ENCODE results near the gene PLAU. TPM values are rescaled to one million over a fixed set of nuclear protein-coding genes. Genes with fewer than 3 reads are reported as not detected.

Gene PLAU
- total and polyA plus RNA-seq, 10 of the 15 experiments (the other 5 are each of a cell fraction or from before 2014, with no cell fraction given), result 2.5 to 20.9 (median 11.5) TPM

GRCh38 chr10:73914036-73914435 lies 3.1 kb downstream of the PLAU start (continued):
- no peak for TF ChIP-seq NFXL1 (IDR thresholded peaks at IDR 0.05; ENCODE audit: borderline replicate concordance)
- TF ChIP-seq CBX5 (IDR thresholded peaks at IDR 0.05; ENCODE audit: low read depth), result no peak
- TF ChIP-seq JUNB (IDR thresholded peaks at IDR 0.05), result no peak
- TF ChIP-seq SMC3 (IDR thresholded peaks at IDR 0.05; ENCODE audit: borderline replicate concordance, low read length), result no peak
- no peak for TF ChIP-seq NFIC (IDR thresholded peaks at IDR 0.05; ENCODE audit: low read depth, low read length)
- TF ChIP-seq BMI1 (IDR thresholded peaks at IDR 0.05; ENCODE audit: borderline replicate concordance), result no peak
- TF ChIP-seq SMARCA5 (IDR thresholded peaks at IDR 0.05), result no peak
- TF ChIP-seq PML (IDR thresholded peaks at IDR 0.05; ENCODE audit: low read length), result no peak
- no peak for TF ChIP-seq KAT2A (conservative IDR thresholded peaks at IDR 0.05; ENCODE audit: control insufficient read depth, low read depth, low read length)

- Histone ChIP-seq H3K36me3 (ENCODE audit: control insufficient read depth in 2 of 2, insufficient read depth in 2 of 2, low read length in 1 of 2) (no peaks in the 10 kb centered on the region), H3K27ac (ENCODE audit: control insufficient read depth, insufficient read depth) (no peak overlapping the region), H3K79me2 (ENCODE audit: control insufficient read depth, insufficient read depth, low read length) (no peaks in the 10 kb centered on the region), H3K4me3 (no peak overlapping the region), H3K4me1 (ENCODE audit: control insufficient read depth, insufficient read depth, low read length) (peaks cover 6% of the 10 kb centered on the region), H3K4me2 (ENCODE audit: control insufficient read depth, insufficient read depth) (no peak overlapping the region), H3K9ac (ENCODE audit: control insufficient read depth, insufficient read depth, low read length) (no peak overlapping the region), H3K27me3 (replicated peaks in 1 of 2; ENCODE audit: control insufficient read depth in 2 of 2, insufficient read depth in 2 of 2, low read length in 1 of 2) (peaks cover 0 to 7% of the 10 kb centered on the region in 2 experiments; a peak in 3 of 4 replicates), H4K20me1 (ENCODE audit: control insufficient read depth, insufficient read depth) (no peaks in the 10 kb centered on the region), H3K9me3 (replicated peaks; ENCODE audit: control insufficient read depth, insufficient read depth, low read length) (peaks cover 15% of the 10 kb centered on the region), H2AFZ (ENCODE audit: control insufficient read depth, low read depth, low read length) (no peak overlapping the region)
- ChIA-PET RAD21 (ENCODE audit: unreplicated experiment) (no interaction called here), CTCF (interaction anchor here (0.6 to 2.7 kb wide), 3 partner anchors 25 to 106 kb away, joined by 3 to 12 read pairs (median 3); no protein-coding TSS in a partner anchor), POLR2A (no interaction called here), SMC1A (ENCODE audit: uncharacterized antibody, unreplicated experiment) (interaction anchor here (1.1 to 34.4 kb wide), 5 partner anchors 12 to 188 kb away, joined by 3 to 1048 read pairs (median 15); no protein-coding TSS in a partner anchor)
- in situ Hi-C loops (cut with MboI), result no loop called here
- BruUV-seq (replicated peaks), result no TSS peak
- FAIRE-seq, result no peak
- ATAC-seq, result no peak
- TF ChIP-seq CHD1 (IDR thresholded peaks at IDR 0.05; ENCODE audit: low read depth, low read length), result no peak
- TF ChIP-seq PAX8 (IDR thresholded peaks at IDR 0.05), result no peak
- TF ChIP-seq POLR2AphosphoS5 (IDR thresholded peaks at IDR 0.05; ENCODE audit: low read length), result no peak
- no peak for TF ChIP-seq TAF1 (IDR thresholded peaks at IDR 0.05; ENCODE audit: borderline replicate concordance, low read depth, low read length)
- no peak for TF ChIP-seq PAX5 (IDR thresholded peaks at IDR 0.05; ENCODE audit: borderline replicate concordance, low read depth, low read length)
- no peak for TF ChIP-seq SIN3A (IDR thresholded peaks at IDR 0.05; ENCODE audit: low read depth, low read length)
- no peak for TF ChIP-seq SUPT20H (IDR thresholded peaks at IDR 0.05; ENCODE audit: borderline replicate concordance, control insufficient read depth, low read depth, low read length)
- no peak for TF ChIP-seq YBX1 (IDR thresholded peaks at IDR 0.05)
- no peak for TF ChIP-seq RFX5 (IDR thresholded peaks at IDR 0.05; ENCODE audit: low read depth, low read length)
- TF ChIP-seq SPI1 (IDR thresholded peaks at IDR 0.05; ENCODE audit: borderline replicate concordance, insufficient read depth, low read depth, low read length), result no peak
- TF ChIP-seq RB1 (IDR thresholded peaks at IDR 0.05; ENCODE audit: borderline replicate concordance), result no peak
- TF ChIP-seq SMAD1 (IDR thresholded peaks at IDR 0.05; ENCODE audit: low read depth, partially characterized antibody), result no peak
- intact Hi-C loops (cut with micrococcal nuclease; ENCODE audit: unreplicated experiment), result no loop called here
- no peak for DNase-seq (ENCODE audit: low read depth, low spot score)
- 73% methylated on average over 6 of the region's 8 CpGs for WGBS (ENCODE audit: insufficient coverage, insufficient replicate concordance, low lambda C conversion rate, missing lambda C conversion rate)
Measured at GRCh38 chr10:73915206-73915851, 4.4 kb downstream of the PLAU start.

Measured in GM12878 (cell line).